Liver (tissue), 9 donors: ENCODE results near the gene IPP. TPM values are rescaled to one million over a fixed set of nuclear protein-coding genes. Genes with fewer than 3 reads are reported as not detected.

Experiments used
- DNase-seq: peaks from one replicate; pipeline ENCODE4 v3.0.0-alpha.2; 2017; ENCODE audit warnings: low spot score
- H3K27ac ChIP-seq, 2 donors: one replicate each; pipeline ENCODE4 v1.7.0; 2013; ENCODE audit warnings: inconsistent platforms in 2 of 2, low read length in 2 of 2, control low read depth in 1 of 2, low read depth in 1 of 2, mild to moderate bottlenecking in 1 of 2
- H3K27me3 ChIP-seq, 4 donors: one replicate each; pipeline versions ENCODE4 v1.6.1 to v1.7.0; 2013; ENCODE audit warnings: low read length in 3 of 4, inconsistent platforms in 1 of 4, mild to moderate bottlenecking in 1 of 4, moderate library complexity in 1 of 4; ENCODE audit not compliant: control insufficient read depth in 4 of 4, insufficient read depth in 4 of 4
- H3K36me3 ChIP-seq, 4 donors: one replicate each; pipeline versions ENCODE4 v1.6.1 to v1.7.0; 2013; ENCODE audit warnings: low read length in 3 of 4, mild to moderate bottlenecking in 3 of 4, low read depth in 1 of 4, moderate library complexity in 1 of 4; ENCODE audit not compliant: control insufficient read depth in 4 of 4, insufficient read depth in 3 of 4
- H3K4me1 ChIP-seq, 4 donors: one replicate each; pipeline versions ENCODE4 v1.6.1 to v1.7.0; 2013; ENCODE audit warnings: low read length in 3 of 4, mild to moderate bottlenecking in 3 of 4, moderate library complexity in 1 of 4; ENCODE audit not compliant: control insufficient read depth in 4 of 4, insufficient read depth in 4 of 4
- H3K4me3 ChIP-seq, 3 donors: one replicate each; pipeline versions ENCODE4 v1.6.1 to v1.7.0; 2013; ENCODE audit warnings: low read length in 3 of 3, control low read depth in 1 of 3, low read depth in 1 of 3, mild to moderate bottlenecking in 1 of 3
- H3K9ac ChIP-seq, 2 donors: one replicate each; pipeline ENCODE4 v1.7.0; 2013; ENCODE audit warnings: low read length in 2 of 2, mild to moderate bottlenecking in 2 of 2, moderate library complexity in 2 of 2, control low read depth in 1 of 2, low read depth in 1 of 2
- H3K9me3 ChIP-seq, 4 donors: one replicate each; pipeline versions ENCODE4 v1.6.1 to v1.7.0; 2013; ENCODE audit warnings: low read length in 3 of 4; ENCODE audit not compliant: control insufficient read depth in 4 of 4
- ATF3 ChIP-seq: IDR thresholded peaks from 2 replicates; pipeline ENCODE4 v1.6.1; 2016; ENCODE audit warnings: antibody characterized with exemption
- EGR1 ChIP-seq, 2 donors: IDR thresholded peaks; 2 replicates each; pipeline ENCODE4 v1.6.1; 2016 to 2018; ENCODE audit warnings: antibody characterized with exemption in 2 of 2, low read depth in 2 of 2
- FOXA1 ChIP-seq: IDR thresholded peaks from 2 replicates; pipeline ENCODE4 v1.6.1; 2016; ENCODE audit warnings: antibody characterized with exemption
- FOXA2 ChIP-seq: IDR thresholded peaks from 2 replicates; pipeline ENCODE4 v1.6.1; 2016; ENCODE audit warnings: antibody characterized with exemption
- GABPA ChIP-seq, 2 donors: IDR thresholded peaks in 1 of 2; conservative IDR thresholded peaks in 1 of 2; 2 replicates each; pipeline ENCODE4 v1.6.1; 2016; ENCODE audit warnings: antibody characterized with exemption in 2 of 2, mild to moderate bottlenecking in 1 of 2, moderate library complexity in 1 of 2
- HNF4A ChIP-seq, 2 donors: conservative IDR thresholded peaks; 2 replicates each; pipeline ENCODE4 v1.6.1; 2016; ENCODE audit warnings: antibody characterized with exemption in 2 of 2, mild to moderate bottlenecking in 2 of 2
- HNF4G ChIP-seq: IDR thresholded peaks from 2 replicates; pipeline ENCODE4 v1.6.1; 2016; ENCODE audit warnings: antibody characterized with exemption
- JUND ChIP-seq, 2 donors: IDR thresholded peaks; 2 replicates each; pipeline ENCODE4 v1.6.1; 2016; ENCODE audit warnings: antibody characterized with exemption in 2 of 2
- NR2F2 ChIP-seq: IDR thresholded peaks from 2 replicates; pipeline ENCODE4 v1.6.1; 2016; ENCODE audit warnings: antibody characterized with exemption
- RAD21 ChIP-seq, 2 donors: IDR thresholded peaks; 2 replicates each; pipeline ENCODE4 v1.6.1; 2016; ENCODE audit warnings: antibody characterized with exemption in 2 of 2, mild to moderate bottlenecking in 2 of 2
- REST ChIP-seq: IDR thresholded peaks from 2 replicates; pipeline ENCODE4 v1.6.1; 2016; ENCODE audit warnings: antibody characterized with exemption, mild to moderate bottlenecking
- RXRA ChIP-seq, 2 donors: IDR thresholded peaks; 2 replicates each; pipeline ENCODE4 v1.6.1; 2017 to 2018; ENCODE audit warnings: antibody characterized with exemption in 2 of 2, mild to moderate bottlenecking in 1 of 2
- SP1 ChIP-seq: IDR thresholded peaks from 2 replicates; pipeline ENCODE4 v1.6.1; 2018; ENCODE audit warnings: antibody characterized with exemption, mild to moderate bottlenecking
- TAF1 ChIP-seq: conservative IDR thresholded peaks from 2 replicates; pipeline ENCODE4 v1.6.1; 2016; ENCODE audit warnings: antibody characterized with exemption, mild to moderate bottlenecking
- YY1 ChIP-seq: IDR thresholded peaks from 2 replicates; pipeline ENCODE4 v1.6.1; 2016; ENCODE audit warnings: antibody characterized with exemption, mild to moderate bottlenecking
- WGBS: extraction: QIAGEN DNeasy Blood & Tissue Kit; methylation state at CpG from one replicate; pipeline ENCODE4 v1.1.7; 2013; 5-methylcytosine and 5-hydroxymethylcytosine counted together
- polyA plus RNA-seq, 2 donors: library from polyadenylated mRNA; stranded (reverse) in 1 of 2; unstranded in 1 of 2; fragments of 200-250 nt in 1 of 2; fragments of >200 nt in 1 of 2; fragmentation: Nextera tagmentation in 1 of 2; extraction: Ambion mirVana in 1 of 2; gene quantifications; one replicate each; pipeline versions ENCODE4 v1.2.1 to v1.2.3, GENCODE V29; 2013 to 2015
- total RNA-seq, 2 donors: library from RNA; depleted of rRNA; stranded (reverse); fragments of >200 nt; gene quantifications; one replicate each; pipeline ENCODE4 v1.2.3, GENCODE V29; 2014
- TF ChIP-seq, protein P1 (sequence below): fragments of 150-350 bp; IDR thresholded peaks from 2 replicates; pipeline ENCODE4 v1.5.1; 2017; ENCODE audit warnings: improper control_type of control experiment, low read depth, low read length; ENCODE audit not compliant: missing input control
- TF ChIP-seq, protein P2 (sequence below): IDR thresholded peaks from 2 replicates; pipeline ENCODE4 v1.6.1; 2016; ENCODE audit warnings: antibody characterized with exemption
- TF ChIP-seq, protein P3 (sequence below): IDR thresholded peaks from 2 replicates; pipeline ENCODE4 v1.6.1; 2016; ENCODE audit warnings: antibody characterized with exemption
- donor health status: healthy.
- donor health status: healthy.
- donor health status: healthy.
- donor health status: healthy.
- donor health status: healthy.

The IPP gene
- total and polyA plus RNA-seq, 4 donors: 2.7 to 6.7 (median 5.5) TPM

- TF ChIP-seq TAF1 (peak; percentile 95), HNF4G (no peak), FOXA2 (no peak), REST (peak; percentile 93), JUND (IDR thresholded peaks at IDR 0.05) (peak in 1 of 2 donors; percentile 18), YY1 (peak; percentile 90), HNF4A (conservative IDR thresholded peaks at IDR 0.05) (no peak), SP1 (peak; percentile 75), NR2F2 (no peak), RXRA (IDR thresholded peaks at IDR 0.05) (no peak), ATF3 (no peak), FOXA1 (peak; percentile 8), EGR1 (IDR thresholded peaks at IDR 0.05; ENCODE audit: low read depth in 2 of 2) (peak; percentile 54 to 66), RAD21 (IDR thresholded peaks at IDR 0.05) (no peak), GABPA (IDR thresholded peaks at IDR 0.05 in 1 of 2, conservative IDR thresholded peaks at IDR 0.05 in 1 of 2) (peak in 1 of 2 donors; percentile 75)
- TF ChIP-seq, protein P1, sequence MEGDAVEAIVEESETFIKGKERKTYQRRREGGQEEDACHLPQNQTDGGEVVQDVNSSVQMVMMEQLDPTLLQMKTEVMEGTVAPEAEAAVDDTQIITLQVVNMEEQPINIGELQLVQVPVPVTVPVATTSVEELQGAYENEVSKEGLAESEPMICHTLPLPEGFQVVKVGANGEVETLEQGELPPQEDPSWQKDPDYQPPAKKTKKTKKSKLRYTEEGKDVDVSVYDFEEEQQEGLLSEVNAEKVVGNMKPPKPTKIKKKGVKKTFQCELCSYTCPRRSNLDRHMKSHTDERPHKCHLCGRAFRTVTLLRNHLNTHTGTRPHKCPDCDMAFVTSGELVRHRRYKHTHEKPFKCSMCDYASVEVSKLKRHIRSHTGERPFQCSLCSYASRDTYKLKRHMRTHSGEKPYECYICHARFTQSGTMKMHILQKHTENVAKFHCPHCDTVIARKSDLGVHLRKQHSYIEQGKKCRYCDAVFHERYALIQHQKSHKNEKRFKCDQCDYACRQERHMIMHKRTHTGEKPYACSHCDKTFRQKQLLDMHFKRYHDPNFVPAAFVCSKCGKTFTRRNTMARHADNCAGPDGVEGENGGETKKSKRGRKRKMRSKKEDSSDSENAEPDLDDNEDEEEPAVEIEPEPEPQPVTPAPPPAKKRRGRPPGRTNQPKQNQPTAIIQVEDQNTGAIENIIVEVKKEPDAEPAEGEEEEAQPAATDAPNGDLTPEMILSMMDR: no peak
- TF ChIP-seq, protein P2, sequence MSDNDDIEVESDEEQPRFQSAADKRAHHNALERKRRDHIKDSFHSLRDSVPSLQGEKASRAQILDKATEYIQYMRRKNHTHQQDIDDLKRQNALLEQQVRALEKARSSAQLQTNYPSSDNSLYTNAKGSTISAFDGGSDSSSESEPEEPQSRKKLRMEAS: peak; percentile 69
- TF ChIP-seq, protein P3, sequence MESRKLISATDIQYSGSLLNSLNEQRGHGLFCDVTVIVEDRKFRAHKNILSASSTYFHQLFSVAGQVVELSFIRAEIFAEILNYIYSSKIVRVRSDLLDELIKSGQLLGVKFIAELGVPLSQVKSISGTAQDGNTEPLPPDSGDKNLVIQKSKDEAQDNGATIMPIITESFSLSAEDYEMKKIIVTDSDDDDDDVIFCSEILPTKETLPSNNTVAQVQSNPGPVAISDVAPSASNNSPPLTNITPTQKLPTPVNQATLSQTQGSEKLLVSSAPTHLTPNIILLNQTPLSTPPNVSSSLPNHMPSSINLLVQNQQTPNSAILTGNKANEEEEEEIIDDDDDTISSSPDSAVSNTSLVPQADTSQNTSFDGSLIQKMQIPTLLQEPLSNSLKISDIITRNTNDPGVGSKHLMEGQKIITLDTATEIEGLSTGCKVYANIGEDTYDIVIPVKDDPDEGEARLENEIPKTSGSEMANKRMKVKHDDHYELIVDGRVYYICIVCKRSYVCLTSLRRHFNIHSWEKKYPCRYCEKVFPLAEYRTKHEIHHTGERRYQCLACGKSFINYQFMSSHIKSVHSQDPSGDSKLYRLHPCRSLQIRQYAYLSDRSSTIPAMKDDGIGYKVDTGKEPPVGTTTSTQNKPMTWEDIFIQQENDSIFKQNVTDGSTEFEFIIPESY: peak; percentile 90
- WGBS: under 1% methylated on average over 44 of the region's 44 CpGs
- Histone ChIP-seq H3K9ac (peak overlapping the region; percentile 96 to 100), H3K4me1 (peaks cover 6 to 30% (median 19%) of the 10 kb centered on the region in 4 donors), H3K9me3 (no peaks in the 10 kb centered on the region), H3K36me3 (peaks cover 0 to 8% (median 0%) of the 10 kb centered on the region in 4 donors), H3K27me3 (no peaks in the 10 kb centered on the region), H3K4me3 (peak overlapping the region; percentile 87 to 92 (median 92)), H3K27ac (peak overlapping the region; percentile 98 to 99)
- DNase-seq: peak; percentile 93
Observed at GRCh38 chr1:45687014-45687753, 63.3 kb downstream of the IPP start.
